Stimulated activated naive CD8-positive, alpha-beta T cell treated with anti-CD3 and anti-CD28 coated beads, Interleukin-15, Interleukin-2, amounts not matched to agents 100 ng/mL and 50 ng/mL, for 24 hours (primary cell): ENCODE measurements around the gene CIPC.

ENCODE experiments used
- H3K27ac Mint-ChIP-seq: one replicate; pipeline ENCODE4 v1.8.0; 2021; ENCODE audit warnings: mild to moderate bottlenecking, mixed read lengths
- H3K27me3 Mint-ChIP-seq: one replicate; pipeline ENCODE4 v1.8.0; 2021; ENCODE audit warnings: mixed read lengths
- H3K36me3 Mint-ChIP-seq: one replicate; pipeline ENCODE4 v1.8.0; 2021; ENCODE audit warnings: low read depth, mixed read lengths
- H3K4me1 Mint-ChIP-seq: one replicate; pipeline ENCODE4 v1.8.0; 2021; ENCODE audit warnings: low read depth, mixed read lengths
- H3K4me3 Mint-ChIP-seq: one replicate; pipeline ENCODE4 v1.8.0; 2021; ENCODE audit warnings: mild to moderate bottlenecking, mixed read lengths
- H3K9me3 Mint-ChIP-seq: one replicate; pipeline ENCODE4 v1.8.0; 2021; ENCODE audit warnings: mixed read lengths

The CIPC gene

GRCh38 chr14:77065851-77066577 is 32.0 kb upstream of the CIPC start:
- Mint-ChIP-seq H3K27ac (no peak overlapping the region), H3K9me3 (no peaks in the 10 kb centered on the region), H3K36me3 (no peaks in the 10 kb centered on the region), H3K27me3 (peaks cover 17% of the 10 kb centered on the region), H3K4me1 (peaks cover 4% of the 10 kb centered on the region), H3K4me3 (no peak overlapping the region)

DNA sequence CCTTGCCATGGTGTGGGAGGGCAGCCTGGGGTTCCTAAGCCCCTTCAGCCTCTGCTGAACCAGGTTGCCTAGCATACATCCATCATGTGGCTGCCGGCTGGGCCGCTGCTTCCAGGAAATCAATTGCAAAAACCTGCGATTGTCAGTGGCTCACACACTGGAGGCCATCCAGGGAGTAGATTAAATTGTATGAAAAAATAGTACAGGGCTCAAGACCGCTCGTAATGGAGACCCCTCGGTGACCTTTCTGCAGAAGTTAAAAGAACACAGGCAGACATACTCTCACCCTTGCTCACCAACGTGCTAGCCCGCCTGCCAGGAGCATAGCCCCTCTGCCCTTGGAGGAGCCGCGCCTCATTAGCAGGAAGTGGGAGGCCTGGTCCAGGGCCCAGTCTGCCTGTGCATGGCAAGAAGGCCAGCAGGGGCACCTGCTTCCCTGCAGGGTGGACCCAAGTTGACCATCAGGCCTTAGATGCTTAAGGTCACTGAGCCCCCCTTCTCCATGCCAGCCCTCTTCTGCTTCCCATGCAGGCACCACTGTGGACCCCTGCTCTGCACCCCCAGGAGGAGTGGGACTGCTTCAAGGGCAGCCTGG is 31.4 kb upstream of the CIPC start:
- H3K9me3 Mint-ChIP-seq: no peaks in the 10 kb centered on the region
- H3K27me3 Mint-ChIP-seq: peaks cover 17% of the 10 kb centered on the region
- H3K4me3 Mint-ChIP-seq: no peak overlapping the region
- H3K36me3 Mint-ChIP-seq: no peaks in the 10 kb centered on the region
- H3K27ac Mint-ChIP-seq: no peak overlapping the region
- peaks cover 4% of the 10 kb centered on the region for H3K4me1 Mint-ChIP-seq

GRCh38 chr14:77067632-77068516 is 30.2 kb upstream of the CIPC start:
- Mint-ChIP-seq H3K27me3 (peaks cover 17% of the 10 kb centered on the region), H3K4me1 (peaks cover 4% of the 10 kb centered on the region), H3K9me3 (no peaks in the 10 kb centered on the region), H3K36me3 (no peaks in the 10 kb centered on the region), H3K4me3 (no peak overlapping the region), H3K27ac (no peak overlapping the region)

DNA sequence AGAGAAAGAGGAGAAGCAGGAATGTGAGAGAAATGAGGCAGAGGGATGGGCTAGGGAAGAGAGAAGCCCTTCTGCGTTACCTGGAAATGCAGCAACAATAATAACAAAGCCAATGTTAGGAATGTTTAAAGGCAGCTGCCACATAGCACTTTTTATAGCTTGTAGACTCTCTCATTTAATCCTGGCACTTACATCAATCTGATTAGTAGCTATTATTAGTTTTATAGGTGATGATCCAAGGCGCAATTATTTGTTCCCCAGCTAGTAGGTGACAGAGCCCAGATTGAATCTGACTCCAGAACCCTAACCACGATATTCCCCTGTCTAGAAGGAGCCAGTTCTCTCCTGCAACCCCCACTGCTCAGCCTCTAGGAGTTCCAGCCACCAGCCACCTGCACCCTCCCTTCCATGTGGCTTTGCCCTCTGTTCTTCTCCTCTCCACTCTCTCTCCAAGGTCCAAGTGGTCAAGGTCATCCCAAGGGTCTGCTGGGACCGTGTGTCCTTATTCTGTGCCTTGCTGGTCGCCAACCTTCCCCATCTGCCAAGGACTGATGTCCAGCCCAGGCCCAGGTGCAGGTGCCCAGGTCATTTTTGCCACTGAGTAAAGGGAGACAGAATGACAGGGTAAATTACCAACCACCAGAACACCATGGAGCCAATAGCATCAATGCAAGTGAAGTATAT is 29.4 kb upstream of the CIPC start:
- Mint-ChIP-seq H3K36me3 (no peaks in the 10 kb centered on the region), H3K27ac (no peak overlapping the region)

DNA sequence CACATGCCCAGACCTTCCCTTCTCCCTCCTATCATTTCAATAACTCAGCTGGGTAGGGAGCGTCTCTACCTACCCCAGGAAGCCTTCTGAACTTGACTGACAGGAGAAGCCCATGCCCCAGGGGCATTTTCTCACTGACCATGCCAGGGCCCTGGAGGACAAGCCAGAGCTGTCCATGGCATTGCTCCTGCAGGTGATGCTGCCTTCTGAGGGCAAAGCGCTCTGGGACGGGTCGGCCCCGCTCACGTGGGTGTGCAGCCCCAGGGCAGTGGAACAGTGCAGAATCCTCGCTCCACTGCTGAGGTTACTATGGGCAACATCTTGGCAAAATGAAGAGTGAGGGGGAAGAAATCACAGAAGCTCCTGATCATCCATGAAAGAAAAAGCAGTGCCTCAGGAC is 28.5 kb upstream of the CIPC start:
- Mint-ChIP-seq H3K36me3 (no peaks in the 10 kb centered on the region), H3K4me3 (no peak overlapping the region), H3K27me3 (peaks cover 17% of the 10 kb centered on the region), H3K4me1 (peaks cover 4% of the 10 kb centered on the region), H3K27ac (no peak overlapping the region), H3K9me3 (no peaks in the 10 kb centered on the region)

More for the DNA sequence above, 29.4 kb upstream of the CIPC start:
- peaks cover 17% of the 10 kb centered on the region for H3K27me3 Mint-ChIP-seq
- no peak overlapping the region for H3K4me3 Mint-ChIP-seq
- H3K4me1 Mint-ChIP-seq: peaks cover 4% of the 10 kb centered on the region
- no peaks in the 10 kb centered on the region for H3K9me3 Mint-ChIP-seq

DNA sequence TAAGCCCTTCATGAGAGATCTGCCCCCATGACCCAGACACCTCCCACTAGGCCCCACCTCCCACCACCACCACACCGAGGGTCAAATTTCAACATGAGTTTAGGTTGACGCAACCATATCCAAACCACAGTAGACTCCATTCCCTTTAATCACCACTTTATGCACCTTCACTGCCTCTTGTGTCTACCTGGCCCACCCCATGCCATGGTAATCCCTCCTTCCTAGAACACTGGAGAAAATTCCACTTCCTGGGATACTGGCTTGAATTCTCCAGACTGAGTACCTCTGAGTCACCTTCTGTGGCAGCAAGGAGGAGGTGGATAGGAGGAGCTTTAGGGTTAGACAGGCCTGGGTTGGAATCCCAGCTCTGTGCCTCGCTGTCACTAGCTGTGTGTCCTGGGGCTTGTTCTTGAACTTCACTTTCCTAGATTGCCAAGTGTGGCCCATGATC is 26.1 kb upstream of the CIPC start:
- H3K27ac Mint-ChIP-seq: no peak overlapping the region
- H3K27me3 Mint-ChIP-seq: peaks cover 17% of the 10 kb centered on the region
- H3K4me1 Mint-ChIP-seq: no peaks in the 10 kb centered on the region
- no peak overlapping the region for H3K4me3 Mint-ChIP-seq
- H3K36me3 Mint-ChIP-seq: no peaks in the 10 kb centered on the region
- H3K9me3 Mint-ChIP-seq: no peaks in the 10 kb centered on the region

GRCh38 chr14:77074969-77075368 is 23.1 kb upstream of the CIPC start:
- Mint-ChIP-seq H3K27me3 (peaks cover 1% of the 10 kb centered on the region), H3K4me1 (no peaks in the 10 kb centered on the region), H3K9me3 (no peaks in the 10 kb centered on the region), H3K27ac (no peak overlapping the region), H3K36me3 (no peaks in the 10 kb centered on the region), H3K4me3 (no peak overlapping the region)

DNA sequence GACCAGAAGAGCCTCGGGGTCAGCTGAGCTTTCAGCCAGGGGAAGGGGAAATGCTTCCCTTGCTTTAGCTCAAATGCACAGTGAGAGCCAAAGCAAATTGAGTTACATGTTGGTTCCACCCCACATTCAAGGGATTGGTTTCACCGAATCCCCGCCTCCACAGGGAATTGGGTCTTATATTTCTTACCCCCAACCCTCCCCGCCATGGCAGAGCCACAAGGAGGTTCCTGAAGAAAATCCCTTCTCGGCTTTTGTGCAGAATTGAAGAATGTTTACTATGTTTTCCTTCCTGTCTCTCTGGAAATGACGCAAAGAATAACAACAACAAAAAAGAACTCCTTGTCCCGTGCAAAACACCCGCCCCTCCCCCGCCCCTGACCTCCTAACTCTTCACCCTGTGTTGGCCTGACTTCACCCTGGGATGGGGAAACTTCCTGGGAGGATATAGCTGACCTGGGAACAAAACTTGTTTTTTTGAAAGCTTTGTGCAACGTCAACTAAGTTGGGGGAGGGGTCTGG is 21.9 kb upstream of the CIPC start:
- Mint-ChIP-seq H3K27me3 (peaks cover 2% of the 10 kb centered on the region), H3K4me3 (no peak overlapping the region), H3K4me1 (no peaks in the 10 kb centered on the region), H3K9me3 (peaks cover 3% of the 10 kb centered on the region), H3K27ac (no peak overlapping the region), H3K36me3 (no peaks in the 10 kb centered on the region)

DNA sequence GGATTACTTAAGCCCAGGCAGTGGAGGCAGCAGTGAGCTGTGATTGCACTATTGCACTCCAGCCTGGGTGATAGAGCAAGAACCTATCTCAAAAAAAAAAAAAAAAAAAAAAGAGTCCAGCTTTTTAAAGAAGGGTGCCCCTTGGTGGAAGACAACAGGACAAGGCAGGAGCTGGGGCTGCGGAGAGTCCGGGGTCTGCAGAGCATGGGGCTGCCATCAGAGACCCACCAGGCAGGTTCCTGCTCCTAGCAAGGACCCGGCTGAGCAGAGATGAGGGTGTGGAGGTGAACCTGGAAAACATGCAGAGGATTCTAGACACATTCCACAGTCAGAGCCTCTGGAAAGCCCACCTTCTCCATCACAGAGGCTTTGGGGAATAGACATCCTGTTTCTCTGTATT is 21.0 kb upstream of the CIPC start:
- Mint-ChIP-seq H3K36me3 (no peaks in the 10 kb centered on the region), H3K27me3 (peaks cover 3% of the 10 kb centered on the region), H3K9me3 (peaks cover 3% of the 10 kb centered on the region), H3K27ac (no peak overlapping the region), H3K4me3 (no peak overlapping the region), H3K4me1 (no peaks in the 10 kb centered on the region)

- no peaks in the 10 kb centered on the region for H3K4me1 Mint-ChIP-seq
- H3K27ac Mint-ChIP-seq: no peak overlapping the region
- peaks cover 3% of the 10 kb centered on the region for H3K27me3 Mint-ChIP-seq
- no peaks in the 10 kb centered on the region for H3K36me3 Mint-ChIP-seq
- H3K4me3 Mint-ChIP-seq: no peak overlapping the region
- H3K9me3 Mint-ChIP-seq: peaks cover 3% of the 10 kb centered on the region
These were observed 15.7 kb upstream of the CIPC start for GRCh38 chr14:77082356-77082755.

- Mint-ChIP-seq H3K27ac (no peak overlapping the region), H3K36me3 (no peaks in the 10 kb centered on the region), H3K4me3 (no peak overlapping the region), H3K4me1 (no peaks in the 10 kb centered on the region), H3K27me3 (peaks cover 3% of the 10 kb centered on the region), H3K9me3 (peaks cover 3% of the 10 kb centered on the region)
These were observed 15.0 kb upstream of the CIPC start for GRCh38 chr14:77083082-77083481.

- Mint-ChIP-seq H3K27ac (no peak overlapping the region), H3K27me3 (peaks cover 3% of the 10 kb centered on the region), H3K9me3 (peaks cover 3% of the 10 kb centered on the region), H3K4me1 (no peaks in the 10 kb centered on the region), H3K36me3 (no peaks in the 10 kb centered on the region), H3K4me3 (no peak overlapping the region)
These were observed 13.1 kb upstream of the CIPC start for GRCh38 chr14:77084985-77085384.

GRCh38 chr14:77085538-77085937 is 12.5 kb upstream of the CIPC start:
- no peak overlapping the region for H3K27ac Mint-ChIP-seq
- H3K27me3 Mint-ChIP-seq: peaks cover 3% of the 10 kb centered on the region
- H3K4me3 Mint-ChIP-seq: no peak overlapping the region
- no peaks in the 10 kb centered on the region for H3K36me3 Mint-ChIP-seq
- H3K9me3 Mint-ChIP-seq: no peaks in the 10 kb centered on the region
- H3K4me1 Mint-ChIP-seq: no peaks in the 10 kb centered on the region

- peaks cover 2% of the 10 kb centered on the region for H3K9me3 Mint-ChIP-seq
- peaks cover 1% of the 10 kb centered on the region for H3K27me3 Mint-ChIP-seq
- no peaks in the 10 kb centered on the region for H3K4me1 Mint-ChIP-seq
- no peak overlapping the region for H3K4me3 Mint-ChIP-seq
- no peaks in the 10 kb centered on the region for H3K36me3 Mint-ChIP-seq
- H3K27ac Mint-ChIP-seq: no peak overlapping the region
These were observed 11.9 kb upstream of the CIPC start for GRCh38 chr14:77086017-77086727.
